GM12878 (cell line): ENCODE measurements around the gene STXBP5. TPM values are rescaled to one million over a fixed set of nuclear protein-coding genes. Genes with fewer than 3 reads are reported as not detected.
A peak's percentile ranks its signal among the peaks of the same experiment; 100 is the strongest.

Experiments used
- ATAC-seq: fragments of 200-7000 bp; cut with Tn5 transposase; 3 replicates; pipeline ENCODE4 v1.9.1; 2020; ENCODE audit warnings: mild to moderate bottlenecking, moderate library complexity
- BruUV-seq: library from RNA; stranded (reverse); fragments of 400-500 nt; replicated peaks from 2 replicates; lab custom pipeline; 2021; lab: Mats Ljungman, UMichigan
- CTCF ChIA-PET: fragments of 300-600 bp; sonication (Branson Sonifier 250); formaldehyde crosslinking; extraction: SDS; loops from one replicate; lab custom pipeline; 2021; ENCODE audit warnings: inconsistent platforms; lab: Yijun Ruan, JAX
- POLR2A ChIA-PET: fragments of 350-600 bp; formaldehyde crosslinking; extraction: SDS; loops from one replicate; lab custom pipeline; 2021; ENCODE audit warnings: inconsistent platforms; lab: Charles Lee
- RAD21 ChIA-PET: fragments of 300-600 bp; sonication (Branson Sonifier 250); formaldehyde crosslinking; loops from one replicate; lab custom pipeline; 2023; ENCODE audit warnings: antibody characterized with exemption; ENCODE audit not compliant: unreplicated experiment; lab: Charles Lee
- SMC1A ChIA-PET: fragments of 300-600 bp; sonication (Branson Sonifier 250); formaldehyde crosslinking; loops from one replicate; lab custom pipeline; 2023; ENCODE audit not compliant: unreplicated experiment, uncharacterized antibody; lab: Charles Lee
- DNase-seq: peaks from one replicate; pipeline ENCODE4 v3.0.0-alpha.2; 2011; ENCODE audit warnings: low read depth, low spot score
- FAIRE-seq: peaks from 3 replicates; lab custom pipeline; 2011; peaks lifted over from hg19 to GRCh38; lab: Jason Lieb, UNC
- H2AFZ ChIP-seq: 2 replicates; pipeline ENCODE4 v1.6.0; 2011; ENCODE audit warnings: low read depth, low read length, control low read depth; ENCODE audit not compliant: control insufficient read depth
- H3K27ac ChIP-seq: 2 replicates; pipeline ENCODE4 v1.5.1; 2011; ENCODE audit warnings: control low read depth; ENCODE audit not compliant: control insufficient read depth, insufficient read depth
- H3K27me3 ChIP-seq, 2 experiments: replicated peaks in 1 of 2; 2 replicates each; pipeline versions ENCODE4 v1.6.0 to v1.6.1; 2011; ENCODE audit warnings: low read length in 1 of 2; ENCODE audit not compliant: control insufficient read depth in 2 of 2, insufficient read depth in 2 of 2
- H3K36me3 ChIP-seq, 2 experiments: 2 replicates each; pipeline ENCODE4 v1.5.1; 2011; ENCODE audit warnings: low read length in 1 of 2; ENCODE audit not compliant: control insufficient read depth in 2 of 2, insufficient read depth in 2 of 2
- H3K4me1 ChIP-seq: 2 replicates; pipeline ENCODE4 v1.6.1; 2011; ENCODE audit warnings: mild to moderate bottlenecking, low read length, moderate library complexity, mixed read lengths; ENCODE audit not compliant: control insufficient read depth, insufficient read depth
- H3K4me2 ChIP-seq: 2 replicates; pipeline ENCODE4 v1.6.0; 2011; ENCODE audit warnings: control low read depth; ENCODE audit not compliant: control insufficient read depth, insufficient read depth
- H3K4me3 ChIP-seq: fragments of 200-600 bp; sonication (generic); 2 replicates; pipeline ENCODE4 v1.5.1; 2016
- H3K79me2 ChIP-seq: 2 replicates; pipeline ENCODE4 v1.6.0; 2011; ENCODE audit warnings: low read length; ENCODE audit not compliant: control insufficient read depth, insufficient read depth
- H3K9ac ChIP-seq: 2 replicates; pipeline ENCODE4 v1.8.0; 2011; ENCODE audit warnings: low read length, control low read depth, mixed read lengths; ENCODE audit not compliant: control insufficient read depth, insufficient read depth
- H3K9me3 ChIP-seq: replicated peaks from 3 replicates; pipeline ENCODE4 v1.5.1; 2011; ENCODE audit warnings: mild to moderate bottlenecking, low read length; ENCODE audit not compliant: control insufficient read depth, insufficient read depth
- H4K20me1 ChIP-seq: 2 replicates; pipeline ENCODE4 v1.6.0; 2011; ENCODE audit not compliant: control insufficient read depth, insufficient read depth
- FOS ChIP-seq: IDR thresholded peaks from 3 replicates; pipeline ENCODE4 v1.6.1; 2011; ENCODE audit warnings: borderline replicate concordance; ENCODE audit not compliant: insufficient read length; ENCODE audit errors: extremely low read depth
- JUNB ChIP-seq: IDR thresholded peaks from 2 replicates; pipeline ENCODE4 v1.6.1; 2016; ENCODE audit warnings: antibody characterized with exemption, mild to moderate bottlenecking
- NFIC ChIP-seq: IDR thresholded peaks from 2 replicates; pipeline ENCODE4 v1.6.1; 2012; ENCODE audit warnings: low read depth, mild to moderate bottlenecking, inconsistent platforms, low read length, moderate library complexity
- NFYA ChIP-seq: IDR thresholded peaks from 2 replicates; pipeline ENCODE4 v1.6.1; 2011; ENCODE audit warnings: low read depth, mild to moderate bottlenecking, low read length, improper control_type of control experiment, borderline replicate concordance
- SIX5 ChIP-seq: IDR thresholded peaks from 2 replicates; pipeline ENCODE4 v1.6.1; 2011; ENCODE audit warnings: mild to moderate bottlenecking, low read depth, low read length, moderate library complexity; ENCODE audit not compliant: severe bottlenecking
- SMAD1 ChIP-seq: fragments of 450-650 bp; IDR thresholded peaks from 2 replicates; pipeline ENCODE4 v1.6.1; 2018; ENCODE audit warnings: mild to moderate bottlenecking, low read depth; ENCODE audit not compliant: partially characterized antibody
- SPI1 ChIP-seq: IDR thresholded peaks from 2 replicates; pipeline ENCODE4 v1.6.1; 2011; ENCODE audit warnings: low read depth, mild to moderate bottlenecking, low read length, moderate library complexity, borderline replicate concordance; ENCODE audit not compliant: insufficient read depth
- SREBF1 ChIP-seq: IDR thresholded peaks from 2 replicates; pipeline ENCODE4 v1.6.1; 2012; ENCODE audit warnings: mild to moderate bottlenecking, low read length
- in situ Hi-C: fragments of 300-500 bp; cut with MboI; formaldehyde crosslinking; loops from 9 replicates; pipeline ENCODE4 v1.14.3; 2018; ENCODE audit warnings: mixed read lengths
- intact Hi-C: fragments of 100-400 bp; cut with micrococcal nuclease; formaldehyde crosslinking; loops from one replicate; pipeline ENCODE4 v1.14.2; 2022; ENCODE audit not compliant: unreplicated experiment
- polyA plus RNA-seq, 11 experiments: library from polyadenylated mRNA; depleted of rRNA in 4 of 11; unstranded in 6 of 11; stranded (reverse) in 5 of 11; fragments of >200 nt; fragmentation: Nextera tagmentation in 4 of 11; fragmentation: Illumina TruSeq in 1 of 11; extraction: Ambion mirVana in 4 of 11; extraction: Trizol in 1 of 11; gene quantifications; 1 replicate in 1 of 11; 2 replicates in 10 of 11; pipeline versions ENCODE4 v1.2.1 to v1.2.3, GENCODE V29; 2011 to 2016; ENCODE audit warnings: inconsistent platforms in 2 of 11, missing spikeins in 2 of 11, low read depth in 1 of 11
- total RNA-seq, 4 experiments: library from RNA; depleted of rRNA in 3 of 4; stranded (reverse); fragments of >200 nt in 3 of 4; fragmentation: Illumina TruSeq in 1 of 4; extraction: Trizol in 1 of 4; gene quantifications; 2 replicates each; pipeline versions ENCODE4 v1.2.1 to v1.2.3, GENCODE V29; 2013 to 2021
- TF ChIP-seq, protein P1 (sequence below): fragments of 450-650 bp; formaldehyde crosslinking; IDR thresholded peaks from 2 replicates; pipeline ENCODE4 v1.5.0; 2022; ENCODE audit warnings: mild to moderate bottlenecking, missing genetic modification characterization
- TF ChIP-seq, protein P2 (sequence below): fragments of 450-650 bp; IDR thresholded peaks from 2 replicates; pipeline ENCODE4 v1.6.1; 2016; ENCODE audit warnings: mild to moderate bottlenecking

Gene STXBP5
- total and polyA plus RNA-seq, 10 of the 15 experiments (the other 5 are each of a cell fraction or from before 2014, with no cell fraction given): 1.4 to 13.2 (median 8.4) TPM

DNA sequence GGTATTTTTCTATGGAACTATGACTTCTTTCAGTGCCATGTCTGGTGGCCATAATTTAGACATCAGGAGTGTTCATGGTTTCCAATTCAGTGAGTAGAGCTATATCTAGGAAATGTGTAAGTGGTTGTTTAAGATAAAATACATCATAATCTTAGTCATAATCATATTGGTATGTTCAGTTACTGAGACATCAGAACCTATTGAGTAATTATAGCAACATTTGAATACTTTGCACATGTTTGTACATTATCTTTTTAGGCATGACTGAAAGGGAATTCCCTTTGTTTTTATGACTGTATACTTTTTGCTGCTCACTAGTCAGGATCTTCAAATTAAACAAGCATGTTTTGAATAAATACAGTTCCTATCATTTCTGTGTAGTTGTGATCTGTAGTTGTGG is 64.0 kb downstream of the STXBP5 start:
- intact Hi-C loops: no loop called here
- Histone ChIP-seq H3K9me3 (no peaks in the 10 kb centered on the region), H4K20me1 (no peaks in the 10 kb centered on the region), H3K27ac (no peak overlapping the region), H3K4me2 (no peak overlapping the region), H3K4me1 (no peaks in the 10 kb centered on the region), H3K4me3 (no peak overlapping the region), H3K9ac (no peak overlapping the region), H3K79me2 (no peaks in the 10 kb centered on the region), H2AFZ (no peak overlapping the region), H3K27me3 (no peaks in the 10 kb centered on the region), H3K36me3 (peaks cover 0 to 3% of the 10 kb centered on the region in 2 experiments; a peak in 1 of 4 replicates)
- FAIRE-seq (no peak), ATAC-seq (no peak; the same call in 2 of the 3 replicates), DNase-seq (no peak)
- TF ChIP-seq NFYA (no peak), NFIC (peak; percentile 38; the same call in 1 of the 2 replicates), SIX5 (no peak), FOS (no peak), SMAD1 (no peak), SREBF1 (no peak), SPI1 (no peak), JUNB (peak; percentile 47)
- TF ChIP-seq, protein P1, sequence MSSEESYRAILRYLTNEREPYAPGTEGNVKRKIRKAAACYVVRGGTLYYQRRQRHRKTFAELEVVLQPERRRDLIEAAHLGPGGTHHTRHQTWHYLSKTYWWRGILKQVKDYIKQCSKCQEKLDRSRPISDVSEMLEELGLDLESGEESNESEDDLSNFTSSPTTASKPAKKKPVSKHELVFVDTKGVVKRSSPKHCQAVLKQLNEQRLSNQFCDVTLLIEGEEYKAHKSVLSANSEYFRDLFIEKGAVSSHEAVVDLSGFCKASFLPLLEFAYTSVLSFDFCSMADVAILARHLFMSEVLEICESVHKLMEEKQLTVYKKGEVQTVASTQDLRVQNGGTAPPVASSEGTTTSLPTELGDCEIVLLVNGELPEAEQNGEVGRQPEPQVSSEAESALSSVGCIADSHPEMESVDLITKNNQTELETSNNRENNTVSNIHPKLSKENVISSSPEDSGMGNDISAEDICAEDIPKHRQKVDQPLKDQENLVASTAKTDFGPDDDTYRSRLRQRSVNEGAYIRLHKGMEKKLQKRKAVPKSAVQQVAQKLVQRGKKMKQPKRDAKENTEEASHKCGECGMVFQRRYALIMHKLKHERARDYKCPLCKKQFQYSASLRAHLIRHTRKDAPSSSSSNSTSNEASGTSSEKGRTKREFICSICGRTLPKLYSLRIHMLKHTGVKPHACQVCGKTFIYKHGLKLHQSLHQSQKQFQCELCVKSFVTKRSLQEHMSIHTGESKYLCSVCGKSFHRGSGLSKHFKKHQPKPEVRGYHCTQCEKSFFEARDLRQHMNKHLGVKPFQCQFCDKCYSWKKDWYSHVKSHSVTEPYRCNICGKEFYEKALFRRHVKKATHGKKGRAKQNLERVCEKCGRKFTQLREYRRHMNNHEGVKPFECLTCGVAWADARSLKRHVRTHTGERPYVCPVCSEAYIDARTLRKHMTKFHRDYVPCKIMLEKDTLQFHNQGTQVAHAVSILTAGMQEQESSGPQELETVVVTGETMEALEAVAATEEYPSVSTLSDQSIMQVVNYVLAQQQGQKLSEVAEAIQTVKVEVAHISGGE (CRISPR knock-in tag): no peak
- TF ChIP-seq, protein P2, sequence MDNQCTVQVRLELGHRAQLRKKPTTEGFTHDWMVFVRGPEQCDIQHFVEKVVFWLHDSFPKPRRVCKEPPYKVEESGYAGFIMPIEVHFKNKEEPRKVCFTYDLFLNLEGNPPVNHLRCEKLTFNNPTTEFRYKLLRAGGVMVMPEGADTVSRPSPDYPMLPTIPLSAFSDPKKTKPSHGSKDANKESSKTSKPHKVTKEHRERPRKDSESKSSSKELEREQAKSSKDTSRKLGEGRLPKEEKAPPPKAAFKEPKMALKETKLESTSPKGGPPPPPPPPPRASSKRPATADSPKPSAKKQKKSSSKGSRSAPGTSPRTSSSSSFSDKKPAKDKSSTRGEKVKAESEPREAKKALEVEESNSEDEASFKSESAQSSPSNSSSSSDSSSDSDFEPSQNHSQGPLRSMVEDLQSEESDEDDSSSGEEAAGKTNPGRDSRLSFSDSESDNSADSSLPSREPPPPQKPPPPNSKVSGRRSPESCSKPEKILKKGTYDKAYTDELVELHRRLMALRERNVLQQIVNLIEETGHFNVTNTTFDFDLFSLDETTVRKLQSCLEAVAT: no peak
- BruUV-seq: no TSS peak
- ChIA-PET SMC1A (no interaction called here), CTCF (interaction anchor here (0.7 kb wide), 1 partner anchor 28 kb away, joined by 3 read pairs; no protein-coding TSS in a partner anchor), POLR2A (no interaction called here), RAD21 (no interaction called here)
- in situ Hi-C loops: no loop called here
